Stimulated activated CD4-positive, alpha-beta T cell treated with anti-CD3 and anti-CD28 coated beads, Interleukin-12 subunit alpha, Interleukin-12 subunit beta, amount 100 ng/mL, for 4 hours (primary cell): ENCODE results near the gene ABCB9.

Experiments
- DNase-seq: peaks from one replicate; pipeline ENCODE4 v3.0.0-alpha.2; 2020

Gene ABCB9

DNA sequence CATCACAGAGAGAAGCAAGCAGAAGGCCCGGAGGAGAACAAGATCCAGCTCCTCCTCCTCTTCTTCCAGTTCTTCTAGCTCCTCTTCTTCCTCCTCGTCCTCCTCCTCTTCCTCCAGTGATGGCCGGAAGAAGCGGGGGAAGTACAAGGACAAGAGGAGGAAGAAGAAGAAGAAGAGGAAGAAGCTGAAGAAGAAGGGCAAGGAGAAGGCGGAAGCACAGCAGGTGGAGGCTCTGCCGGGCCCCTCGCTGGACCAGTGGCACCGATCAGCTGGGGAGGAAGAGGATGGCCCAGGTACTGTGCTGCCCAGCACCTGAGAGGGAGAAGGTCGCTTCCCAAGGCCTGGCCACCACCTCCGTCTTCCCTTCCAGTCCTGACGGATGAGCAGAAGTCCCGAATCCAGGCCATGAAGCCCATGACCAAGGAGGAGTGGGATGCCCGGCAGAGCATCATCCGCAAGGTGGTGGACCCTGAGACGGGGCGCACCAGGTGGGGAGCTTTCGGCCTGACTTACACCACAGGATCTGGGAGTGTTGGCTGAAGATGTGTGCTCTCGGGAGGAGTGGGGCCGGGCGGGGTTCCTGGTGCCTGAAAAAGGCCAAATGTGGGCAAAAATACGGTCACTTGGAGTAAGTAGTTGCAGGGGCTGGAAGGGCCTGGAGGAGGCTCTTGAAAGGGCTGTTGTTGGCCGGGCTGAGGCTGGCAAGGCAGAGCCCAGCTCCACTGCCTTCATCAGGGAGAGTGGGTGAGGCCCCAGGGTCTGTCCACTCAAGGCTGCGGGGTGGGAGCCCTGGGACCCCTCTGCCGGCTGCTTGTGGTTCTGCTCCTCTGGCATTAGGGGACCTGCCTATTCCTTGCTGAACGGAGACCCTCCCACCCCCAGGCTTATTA is 15.6 kb upstream of the ABCB9 start:
- no peak for DNase-seq

DNA sequence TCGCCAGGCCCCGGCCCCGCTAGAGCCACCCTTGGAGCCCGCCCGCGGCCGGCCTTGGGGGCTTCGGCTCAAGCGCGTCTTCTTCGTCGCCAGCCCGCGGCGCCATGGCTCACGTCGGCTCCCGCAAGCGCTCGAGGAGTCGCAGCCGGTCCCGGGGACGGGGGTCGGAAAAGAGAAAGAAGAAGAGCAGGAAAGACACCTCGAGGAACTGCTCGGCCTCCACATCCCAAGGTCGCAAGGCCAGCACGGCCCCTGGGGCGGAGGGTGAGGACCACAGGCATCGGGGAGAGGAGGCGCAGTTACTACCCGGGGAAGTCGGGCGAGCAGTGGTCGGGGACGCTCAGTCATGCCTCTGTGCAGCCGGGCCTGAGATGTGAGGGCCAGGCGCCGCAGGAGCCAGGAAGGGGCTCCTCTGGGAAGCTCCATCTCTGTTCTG is 14.8 kb upstream of the ABCB9 start:
- DNase-seq: no peak

DNA sequence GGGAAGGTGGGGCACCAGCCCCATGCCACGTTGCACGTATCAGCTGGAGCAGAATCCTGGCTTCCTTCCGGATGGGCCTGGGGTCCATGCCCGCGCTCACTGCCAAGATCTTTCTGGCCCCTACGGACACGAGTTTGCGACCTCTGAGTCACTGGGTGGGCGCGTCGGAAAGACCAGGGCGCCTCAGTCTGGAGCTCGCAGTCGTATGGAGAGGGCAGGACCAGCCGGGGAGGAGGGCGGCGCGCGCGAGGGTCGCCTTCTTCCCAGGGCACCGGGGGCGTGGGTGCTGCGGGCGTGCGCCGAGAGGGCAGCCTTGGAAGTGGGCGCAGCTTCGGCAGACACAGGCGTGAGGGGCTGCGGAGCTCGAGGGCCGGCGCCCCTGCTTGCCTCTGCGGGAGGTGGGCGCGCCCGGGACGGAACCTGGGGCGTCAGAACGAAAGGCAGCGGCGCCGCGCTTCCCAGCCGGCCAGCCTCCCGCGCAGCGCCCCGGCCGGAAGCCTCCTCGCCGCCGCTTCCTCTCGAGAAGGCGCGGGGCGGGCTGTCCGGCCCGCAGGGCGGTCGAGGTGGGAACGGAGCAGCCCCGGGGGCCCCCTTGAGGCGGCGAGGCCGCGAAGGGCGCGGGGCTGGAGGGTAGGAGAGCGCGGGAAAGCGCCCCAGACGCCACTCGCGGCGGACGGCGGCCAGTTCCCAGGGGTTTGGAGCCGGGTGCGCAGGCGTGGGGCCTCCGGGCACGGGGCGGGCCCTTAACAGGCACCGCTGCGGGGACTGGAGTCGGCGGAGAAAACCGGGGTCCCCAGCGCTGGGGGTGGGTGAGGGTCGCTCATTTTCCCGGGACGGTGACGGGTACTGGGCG is 14.1 kb upstream of the ABCB9 start, which contains the start of gene ARL6IP4:
Gene ARL6IP4, plus strand, starts transcription at position 499 of the 853 bp plus-strand sequence. CDS start 459 bp downstream, outside the sequence.
- peak; percentile 64 for DNase-seq

DNA sequence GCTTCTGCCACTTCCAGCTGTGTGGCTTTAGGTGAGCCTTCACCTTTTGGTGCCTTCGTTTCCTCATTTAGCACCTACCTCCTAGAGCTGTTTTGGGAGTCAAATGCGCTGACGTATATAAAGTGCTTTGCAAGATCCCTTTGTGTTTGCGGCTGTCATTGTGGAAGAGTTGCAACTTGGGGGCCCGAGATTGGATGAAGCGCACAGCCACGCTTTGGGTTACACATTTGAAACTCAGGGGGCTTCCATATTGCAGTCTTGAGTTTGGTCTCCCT is 13.6 kb upstream of the ABCB9 start:
- no peak for DNase-seq

DNA sequence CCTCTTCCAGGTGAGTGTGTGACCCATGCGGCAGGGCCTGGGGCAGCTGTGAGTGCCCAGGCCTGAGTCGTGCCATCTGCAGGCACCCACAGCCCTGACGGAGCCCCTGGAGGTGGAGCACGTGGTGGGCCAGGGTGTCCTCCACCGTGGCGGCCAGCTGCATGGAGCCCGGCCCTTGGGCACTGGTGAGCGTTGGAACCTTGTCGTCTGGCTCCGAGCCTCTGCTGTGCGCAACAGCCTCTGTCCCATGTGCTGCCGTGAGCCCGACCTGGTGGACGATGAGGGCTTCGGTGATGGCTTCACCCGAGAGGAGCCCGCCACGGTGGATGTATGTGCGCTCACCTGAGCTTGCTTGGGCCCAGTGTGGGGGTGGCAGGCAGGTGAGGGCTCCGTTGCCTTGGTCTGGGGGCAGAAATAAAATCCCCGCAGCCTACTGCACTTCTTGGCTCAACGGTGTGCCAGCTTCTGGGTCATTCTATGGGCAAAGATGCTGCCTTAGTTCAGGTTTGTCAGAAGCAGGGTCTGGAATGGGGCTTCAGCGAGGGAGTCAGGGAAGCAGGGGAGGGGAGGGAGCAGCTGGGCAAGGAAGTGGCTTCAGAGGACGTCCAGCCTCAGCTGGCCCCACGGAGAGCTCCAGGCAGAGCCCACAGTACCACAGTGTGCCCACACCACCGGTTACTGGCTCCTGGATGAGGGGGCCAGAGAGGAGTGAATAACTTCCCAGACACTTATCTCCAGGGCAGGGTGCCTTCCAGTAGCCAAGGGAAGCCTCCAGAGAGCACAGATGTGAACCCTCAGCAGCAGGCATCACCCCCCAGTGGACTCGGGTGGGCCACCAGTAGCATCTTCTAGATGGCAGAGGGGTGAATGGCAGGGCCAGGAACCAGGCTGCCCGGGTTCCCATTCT is 13.0 kb upstream of the ABCB9 start:
- no peak for DNase-seq

DNA sequence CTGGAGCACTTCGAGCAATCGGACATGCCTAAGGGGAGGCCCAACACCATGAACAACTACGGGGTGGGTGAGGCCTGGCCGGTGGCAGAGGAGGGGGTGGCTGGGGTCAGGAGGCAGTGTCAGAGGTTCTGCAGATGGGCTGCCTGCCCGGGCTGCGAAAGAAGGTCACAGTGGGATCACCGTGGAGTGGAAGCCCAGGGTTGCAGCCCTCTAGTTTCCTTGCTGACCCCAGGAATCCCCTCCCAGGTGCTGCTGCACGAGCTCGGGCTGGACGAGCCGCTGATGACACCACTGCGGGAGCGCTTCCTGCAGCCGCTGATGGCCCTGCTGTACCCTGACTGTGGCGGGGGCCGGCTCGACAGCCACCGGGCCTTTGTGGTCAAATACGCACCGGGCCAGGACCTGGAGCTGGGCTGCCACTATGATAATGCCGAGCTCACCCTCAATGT is 12.3 kb upstream of the ABCB9 start:
- DNase-seq: no peak

DNA sequence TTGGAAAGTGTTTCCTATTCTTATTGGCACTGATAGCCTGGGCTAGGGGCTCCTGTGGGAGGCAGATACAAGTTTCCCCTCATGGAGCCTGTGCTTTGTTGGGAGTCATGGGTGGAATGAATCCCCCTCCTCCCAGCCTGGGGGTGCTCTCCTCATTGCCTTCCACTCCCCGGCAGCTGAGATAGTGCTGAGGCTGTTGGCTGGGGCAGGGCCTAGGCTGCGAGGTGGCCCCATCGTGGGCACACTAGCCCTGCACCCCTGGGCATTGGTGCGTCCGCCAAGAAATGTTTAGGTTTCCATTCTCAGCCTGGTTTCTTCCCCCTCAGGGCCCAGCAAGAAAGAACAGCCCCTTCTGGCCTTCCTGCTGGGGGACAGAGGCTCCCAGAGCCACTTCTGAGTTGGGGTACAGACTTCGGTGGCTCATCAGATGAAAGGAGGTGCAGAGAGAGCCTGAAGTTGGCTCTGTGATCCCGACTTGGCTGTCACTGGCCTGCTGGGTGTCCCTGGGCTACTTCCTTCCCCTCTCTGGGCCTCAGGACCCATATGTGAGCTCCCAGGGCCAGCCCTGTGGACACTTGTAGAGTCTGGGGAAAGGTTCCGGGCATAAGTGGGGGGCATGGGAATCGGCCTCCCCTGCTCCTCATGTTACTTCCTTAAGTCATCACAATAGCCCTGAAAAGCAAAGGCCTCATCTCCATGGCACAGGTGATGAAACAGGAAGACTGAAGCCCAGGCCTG is 11.6 kb upstream of the ABCB9 start:
- no peak for DNase-seq

DNA sequence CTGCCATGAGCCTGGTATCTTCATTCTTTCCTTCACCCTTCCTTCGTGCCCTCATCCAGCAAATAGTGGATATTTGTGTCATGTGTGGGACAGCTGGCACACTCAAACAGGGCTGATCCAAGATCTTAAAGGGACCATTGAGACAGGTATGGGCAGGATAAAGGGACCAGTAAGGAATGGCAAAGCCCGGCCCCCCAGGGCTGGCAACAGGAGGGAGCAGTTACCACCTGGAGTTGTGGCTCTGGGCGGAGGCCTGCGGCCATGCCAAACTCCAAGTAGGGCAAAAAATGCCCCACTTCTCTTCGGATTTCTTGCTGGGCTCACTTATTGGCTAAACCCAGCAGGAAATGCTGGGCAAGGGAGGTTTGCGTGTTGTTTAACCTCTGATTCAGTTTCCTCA is 10.9 kb upstream of the ABCB9 start:
- DNase-seq: no peak

DNA sequence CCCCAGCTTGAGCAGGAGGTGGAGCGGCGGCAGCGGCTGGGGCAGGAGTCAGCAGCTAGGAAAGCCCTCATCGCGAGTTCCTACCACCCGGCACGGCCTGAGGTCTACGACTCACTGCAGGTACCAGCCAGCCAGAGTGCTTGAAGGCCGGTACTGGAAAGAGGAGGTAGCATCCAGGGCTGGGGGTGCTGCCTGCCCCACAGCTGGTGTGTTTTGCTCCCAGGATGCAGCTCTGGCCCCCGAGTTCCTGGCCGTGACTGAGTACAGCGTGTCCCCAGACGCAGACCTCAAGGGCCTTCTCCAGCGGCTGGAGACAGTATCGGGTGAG is 10.3 kb upstream of the ABCB9 start:
- no peak for DNase-seq

DNA sequence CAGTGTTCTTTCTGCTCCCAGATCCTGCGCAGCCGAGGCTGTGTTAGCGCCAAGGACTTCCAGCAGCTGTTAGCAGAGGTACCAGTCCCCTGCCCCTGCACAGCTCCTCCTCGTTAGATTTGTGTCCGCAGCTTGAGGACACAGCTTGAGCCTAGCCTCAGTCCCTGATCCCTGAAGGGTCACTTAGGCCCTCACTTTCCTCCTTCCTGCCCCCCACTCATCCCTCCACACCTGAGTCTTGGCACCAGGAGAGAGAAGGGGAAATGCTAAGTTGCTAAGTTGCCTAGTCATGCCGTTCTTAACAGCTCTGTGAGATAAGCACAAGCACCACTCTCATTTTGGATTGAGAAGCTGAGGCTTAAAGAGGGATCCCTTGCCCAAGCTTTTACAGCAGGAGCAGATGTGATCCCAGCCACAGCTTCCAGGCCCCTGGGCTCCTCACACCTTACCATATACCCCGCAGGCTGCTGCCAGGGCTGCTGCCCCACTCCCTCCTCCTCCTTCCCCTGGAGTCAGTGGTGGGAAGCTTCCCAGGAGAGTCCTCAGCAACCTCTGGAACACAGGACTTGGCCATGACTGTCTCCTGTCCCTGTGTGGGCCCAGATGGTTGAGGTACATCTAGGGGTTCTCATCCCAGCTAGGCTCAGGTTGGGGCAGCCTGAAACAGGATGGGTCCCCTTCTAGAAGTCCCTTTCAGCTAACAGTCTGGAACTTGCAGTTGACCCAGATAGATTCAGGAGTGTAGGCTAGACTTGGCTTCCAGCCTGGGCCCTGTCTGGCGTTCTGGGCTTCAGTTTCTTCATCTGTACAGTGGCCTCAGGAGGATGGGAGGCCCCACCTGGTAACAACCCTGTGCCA is 9.8 kb upstream of the ABCB9 start:
- no peak for DNase-seq

DNA sequence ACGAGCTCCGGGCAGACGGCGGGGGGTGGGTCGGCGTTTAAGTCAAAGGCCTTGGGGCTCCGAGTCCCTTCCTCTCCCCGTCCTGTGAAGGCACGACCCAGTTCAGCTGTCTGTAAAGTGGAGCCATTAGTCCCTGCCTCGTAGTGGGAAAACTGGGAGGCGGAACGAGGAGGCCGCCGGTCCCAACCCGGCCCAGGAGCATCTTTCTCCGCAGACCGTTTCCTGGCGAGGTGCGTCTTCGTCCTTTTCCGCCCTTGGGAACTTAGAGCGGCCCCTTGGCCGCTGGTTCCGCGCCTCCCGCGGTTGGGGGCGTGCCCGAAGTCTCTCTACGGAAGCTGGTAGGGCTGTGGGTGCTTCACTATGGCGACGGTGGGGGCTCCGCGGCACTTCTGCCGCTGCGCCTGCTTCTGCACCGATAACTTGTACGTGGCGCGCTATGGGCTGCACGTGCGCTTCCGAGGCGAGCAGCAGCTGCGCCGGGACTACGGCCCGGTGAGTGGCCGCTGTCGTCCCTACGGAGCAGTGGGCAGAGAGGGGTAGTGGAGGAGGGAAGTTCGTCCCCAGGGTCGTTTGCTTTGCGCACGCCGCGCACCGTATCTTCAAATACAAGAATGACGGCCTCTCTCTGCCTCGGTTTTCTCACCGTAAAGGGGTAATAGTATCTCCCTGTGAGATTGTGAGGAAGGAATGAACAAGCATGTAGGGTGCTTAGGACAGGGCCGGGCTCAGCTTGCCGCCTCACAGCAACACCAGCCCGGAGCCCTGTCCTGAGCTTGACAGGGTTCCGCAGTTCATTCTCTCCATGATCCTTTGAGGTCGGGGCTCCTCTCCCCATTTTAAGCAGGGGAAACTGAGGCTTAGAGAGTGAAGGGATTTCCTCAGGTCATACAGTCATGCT is 8.9 kb upstream of the ABCB9 start, which contains the start of gene OGFOD2:
Gene OGFOD2, plus strand, starts transcription at position 353 of the 898 bp plus-strand sequence. Its CDS starts 8 bp downstream, at position 361.
- DNase-seq: peak; percentile 87

DNA sequence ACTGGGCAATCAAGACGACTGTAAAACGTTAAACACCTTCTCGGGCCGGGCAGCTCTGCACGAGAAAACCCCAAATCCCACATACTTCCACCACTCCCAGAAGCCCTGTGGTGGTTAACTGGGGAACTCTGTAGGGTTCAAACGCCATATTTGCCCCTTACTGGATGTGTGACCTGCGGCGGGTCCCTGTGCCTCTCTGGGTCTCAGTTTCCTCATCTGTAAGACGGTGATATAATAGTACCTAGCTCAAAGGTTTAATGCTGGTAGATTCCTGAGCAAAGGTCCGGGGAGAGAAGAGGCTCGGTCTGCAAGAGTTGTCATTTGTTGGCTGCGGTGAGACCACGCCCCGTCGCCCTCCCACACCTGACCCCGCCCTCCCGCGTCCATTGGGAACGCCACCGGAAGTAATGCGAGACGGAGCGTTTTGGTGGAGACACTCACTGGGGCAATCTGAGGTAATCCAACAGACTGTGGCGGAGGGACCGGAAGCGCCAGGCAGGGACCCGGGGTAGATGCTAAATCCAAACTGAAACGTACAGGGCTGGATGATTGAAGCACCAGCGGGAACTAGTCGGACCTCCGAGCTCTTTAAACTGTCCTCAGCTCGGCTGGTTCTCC is 8.1 kb upstream of the ABCB9 start:
- peak; percentile 99 for DNase-seq

DNA sequence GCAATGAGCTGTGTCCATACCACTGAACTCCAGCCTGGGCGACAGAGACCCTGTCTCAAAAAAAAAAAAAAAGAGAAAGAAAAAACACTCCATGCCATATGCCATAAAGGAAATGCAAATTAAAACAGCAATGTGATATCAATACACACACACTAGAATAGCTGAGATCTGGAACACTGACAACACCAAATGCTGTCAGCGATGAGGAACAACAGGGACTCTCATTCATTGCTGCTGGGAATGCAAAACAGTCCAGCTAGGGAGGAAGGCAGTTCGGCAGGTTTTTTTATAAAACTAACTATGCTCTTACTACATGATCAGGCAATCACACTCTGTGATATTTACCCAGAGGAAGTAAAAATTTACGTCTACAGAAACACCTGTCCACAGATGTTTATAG is 3.4 kb upstream of the ABCB9 start:
- DNase-seq: no peak

DNA sequence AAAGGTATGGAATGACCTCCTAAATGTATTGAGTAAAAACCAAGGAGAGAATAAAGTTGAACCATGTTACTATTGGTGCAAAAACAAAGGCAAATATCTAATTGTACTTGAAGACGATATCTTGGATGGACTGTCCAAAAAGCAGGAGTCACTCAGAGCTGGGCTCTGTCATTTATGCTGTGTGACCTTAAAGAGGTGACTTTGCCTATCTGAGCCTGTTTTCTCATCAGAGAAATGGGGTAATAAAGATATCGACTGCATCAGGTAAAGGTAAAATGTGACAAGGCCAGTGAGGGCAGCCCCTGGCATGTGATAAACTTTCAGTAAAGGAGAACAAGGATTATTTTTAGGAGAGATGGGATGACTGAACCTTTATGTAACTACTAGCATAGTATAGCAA is 1.8 kb upstream of the ABCB9 start:
- no peak for DNase-seq

DNA sequence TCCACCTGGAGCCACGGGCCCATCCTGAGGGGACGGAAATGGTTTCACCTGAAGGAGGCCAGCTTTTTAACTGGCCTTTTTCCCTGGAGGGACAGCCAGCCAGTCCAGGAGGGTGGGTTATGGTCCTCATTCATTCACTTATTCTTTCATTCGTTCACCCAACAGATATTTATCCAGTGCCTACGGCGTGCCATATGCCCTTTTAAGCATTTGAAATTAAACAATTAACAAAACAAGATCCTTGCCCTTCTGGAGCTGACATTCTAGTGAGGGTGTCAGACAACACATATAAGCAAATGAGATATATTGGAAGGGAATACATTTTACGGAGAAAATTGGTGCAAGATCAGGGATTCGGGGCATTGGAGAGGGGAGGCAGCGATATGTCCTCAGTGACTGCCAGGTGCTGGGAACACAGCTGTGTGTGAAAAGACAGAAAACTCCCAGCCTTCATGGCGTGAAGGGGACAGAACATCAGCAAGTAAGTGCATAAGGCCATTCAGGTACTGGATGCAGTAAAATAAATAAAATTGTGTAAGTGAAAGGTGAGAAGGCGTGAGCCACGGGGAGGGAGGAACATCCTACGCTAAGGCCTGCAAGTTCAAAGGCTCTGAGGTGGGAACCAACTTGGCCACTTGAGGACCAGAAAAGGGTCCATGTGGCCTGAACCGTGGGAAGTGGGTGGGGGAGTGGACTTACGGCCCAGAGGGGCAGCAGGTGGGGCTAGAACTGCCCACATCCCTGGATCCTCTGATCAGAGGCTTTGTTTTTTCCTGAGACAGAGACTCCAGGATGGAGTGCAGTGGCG is 684 bp upstream of the ABCB9 start:
- no peak for DNase-seq

DNA sequence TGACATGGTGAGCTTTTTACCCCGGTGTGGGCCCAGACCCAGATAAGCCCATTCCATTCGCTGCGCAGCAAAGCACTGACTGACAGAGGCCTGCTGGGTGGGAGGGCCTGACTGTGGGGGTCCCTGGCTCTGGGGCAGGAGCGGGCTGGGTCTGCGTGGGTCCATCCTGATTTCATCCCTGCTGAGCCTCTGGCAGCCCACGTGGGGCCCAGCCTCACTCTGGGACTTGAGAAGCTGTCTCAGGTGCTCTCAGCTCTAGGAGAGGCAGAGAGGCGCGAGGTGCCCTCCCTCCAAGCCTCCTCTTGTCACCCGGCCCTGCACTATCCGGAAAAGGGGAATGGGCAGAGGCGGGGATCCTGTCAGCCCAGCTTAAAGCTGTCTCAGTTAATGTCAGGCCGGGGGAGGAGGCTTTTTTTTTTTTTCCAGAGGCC is 927 bp downstream of the ABCB9 start:
- DNase-seq: no peak

DNA sequence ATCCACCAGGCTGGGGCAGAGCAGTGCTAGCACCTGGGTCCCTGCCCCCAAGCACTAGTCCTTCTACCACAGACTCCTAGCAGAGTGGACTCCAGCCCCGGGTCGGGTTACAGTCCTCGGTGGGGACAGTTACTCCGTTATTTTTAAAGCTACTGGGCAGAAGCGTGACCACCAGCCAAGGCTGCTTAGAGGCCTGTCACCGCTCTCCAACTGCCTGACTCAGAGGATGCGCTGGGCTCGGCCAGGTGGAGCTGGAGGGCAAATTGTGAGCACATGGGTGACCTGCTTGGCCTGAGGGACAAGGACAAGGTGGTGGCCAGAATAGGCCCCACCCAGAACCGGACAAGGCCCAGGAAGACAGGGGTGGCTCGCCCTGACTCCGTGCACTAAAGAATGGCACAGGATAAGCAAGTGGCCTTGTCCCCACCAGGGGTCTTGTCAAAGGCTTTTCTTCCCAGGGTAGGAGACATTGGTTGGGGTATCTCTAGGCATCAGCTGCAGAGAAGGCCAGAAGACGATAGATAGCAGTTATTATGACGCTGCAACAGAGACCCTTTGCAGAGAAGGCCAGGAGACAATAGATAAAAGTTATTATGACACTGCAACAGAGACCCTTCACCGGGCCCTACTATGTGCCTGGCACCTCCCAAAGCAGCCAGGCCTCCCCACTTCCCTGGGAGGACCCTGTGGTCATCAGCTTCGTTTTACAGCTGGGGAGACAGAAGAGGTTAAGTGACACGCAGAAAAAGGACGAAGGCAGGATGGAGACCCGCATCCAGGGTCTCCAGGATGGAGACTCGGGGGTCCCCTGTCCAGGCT is 1.6 kb downstream of the ABCB9 start:
- DNase-seq: no peak

DNA sequence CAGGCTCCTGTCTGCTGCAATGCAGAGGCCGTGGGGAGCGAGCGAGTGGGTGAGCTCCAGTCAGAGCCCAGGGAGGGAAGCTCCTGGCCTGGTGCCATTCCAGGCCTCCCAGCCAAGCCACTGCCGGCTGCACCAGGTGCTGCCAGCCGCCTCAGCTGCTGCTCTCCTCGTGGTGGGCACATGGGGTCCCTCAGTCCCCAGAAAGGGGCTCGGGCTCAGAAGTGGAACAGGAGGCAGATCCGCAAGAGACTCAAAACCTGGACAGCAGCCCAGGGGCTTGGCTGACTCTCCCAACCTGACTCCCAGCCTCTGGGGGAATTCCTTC is 2.4 kb downstream of the ABCB9 start:
- no peak for DNase-seq
